Measurements from ENCODE around the gene YRDC.
A peak's percentile ranks its signal among the peaks of the same experiment; 100 is the strongest.

YRDC gene, protein sequence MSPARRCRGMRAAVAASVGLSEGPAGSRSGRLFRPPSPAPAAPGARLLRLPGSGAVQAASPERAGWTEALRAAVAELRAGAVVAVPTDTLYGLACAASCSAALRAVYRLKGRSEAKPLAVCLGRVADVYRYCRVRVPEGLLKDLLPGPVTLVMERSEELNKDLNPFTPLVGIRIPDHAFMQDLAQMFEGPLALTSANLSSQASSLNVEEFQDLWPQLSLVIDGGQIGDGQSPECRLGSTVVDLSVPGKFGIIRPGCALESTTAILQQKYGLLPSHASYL

GRCh38 chr1:37807555-37808368, at the start of gene YRDC, which contains the start of gene C1orf122:
Gene YRDC, minus strand, starts transcription at chr1:37808208. Its CDS starts 28 bp downstream, at chr1:37808180.
Gene C1orf122, plus strand, starts transcription at chr1:37807790. Its CDS starts 615 bp downstream, at chr1:37808405.
- DNase-seq: peak; percentile 92

- DNase-seq: no peak
Observed at GRCh38 chr1:37854406-37854805, 46.4 kb upstream of the YRDC start.

DNA sequence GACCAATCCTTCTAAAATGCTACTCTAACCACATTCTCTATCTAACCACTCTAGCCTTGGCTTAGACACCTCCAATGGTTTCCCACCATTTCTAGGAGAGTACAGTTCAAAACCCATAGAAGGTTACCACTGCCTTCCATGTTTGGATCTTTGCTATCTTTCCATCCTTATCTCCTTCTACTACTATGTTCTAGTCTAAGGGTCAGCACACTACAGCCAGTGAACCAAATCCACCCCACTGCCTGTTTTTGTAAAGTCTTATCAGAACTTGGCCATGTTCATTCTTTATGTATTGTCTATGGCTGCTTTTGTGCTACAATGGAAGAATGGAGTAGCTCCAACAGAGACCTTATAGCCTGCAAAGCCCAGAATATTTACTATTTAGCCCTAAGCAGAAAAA, 45.1 kb upstream of the YRDC start:
- DNase-seq: no peak

DNA sequence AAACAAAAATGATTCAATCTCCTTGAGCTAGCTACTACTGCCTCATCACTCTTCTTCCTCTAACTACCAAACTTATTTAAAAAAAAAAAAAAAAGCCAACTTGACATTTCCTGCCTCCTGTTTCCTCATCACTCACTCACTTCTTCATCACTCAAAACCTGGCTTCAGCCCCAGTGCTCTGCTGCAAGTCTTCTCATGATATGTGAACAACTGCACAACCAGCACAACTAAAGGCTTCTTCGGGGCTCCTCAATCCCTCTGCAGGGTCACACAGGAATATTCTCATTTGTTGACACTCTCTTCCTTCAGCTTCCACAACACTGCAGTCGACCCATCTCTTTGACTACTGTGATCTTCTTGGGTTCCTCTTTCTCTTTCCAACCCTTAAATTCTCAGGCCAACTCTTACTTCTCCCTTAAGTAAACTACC, 43.8 kb upstream of the YRDC start:
- DNase-seq: no peak

DNA sequence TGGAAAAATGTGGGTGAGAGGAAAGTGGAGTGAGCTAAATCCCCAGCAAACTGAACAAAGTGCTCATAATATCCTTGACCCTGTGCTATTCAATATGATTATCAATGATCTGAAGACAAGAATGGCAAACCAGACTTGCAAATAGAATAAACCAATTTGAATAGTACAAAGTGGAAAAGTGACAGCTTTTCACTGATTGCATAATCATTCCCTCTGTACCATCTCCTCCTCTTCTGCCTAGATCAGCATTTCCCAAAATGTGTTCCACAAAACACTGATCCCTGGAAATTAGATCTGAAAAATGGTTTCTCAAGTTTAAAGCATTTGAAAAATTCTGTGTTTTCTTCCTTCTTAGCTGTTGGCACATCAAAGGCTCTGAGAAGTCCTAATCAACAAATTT, 43.3 kb upstream of the YRDC start:
- no peak for DNase-seq

GRCh38 chr1:37850352-37850955, 42.4 kb upstream of the YRDC start:
- no peak for DNase-seq

GRCh38 chr1:37849480-37849879, 41.5 kb upstream of the YRDC start:
- no peak for DNase-seq

- no peak for DNase-seq
Observed at GRCh38 chr1:37846647-37847339, 38.8 kb upstream of the YRDC start.

DNA sequence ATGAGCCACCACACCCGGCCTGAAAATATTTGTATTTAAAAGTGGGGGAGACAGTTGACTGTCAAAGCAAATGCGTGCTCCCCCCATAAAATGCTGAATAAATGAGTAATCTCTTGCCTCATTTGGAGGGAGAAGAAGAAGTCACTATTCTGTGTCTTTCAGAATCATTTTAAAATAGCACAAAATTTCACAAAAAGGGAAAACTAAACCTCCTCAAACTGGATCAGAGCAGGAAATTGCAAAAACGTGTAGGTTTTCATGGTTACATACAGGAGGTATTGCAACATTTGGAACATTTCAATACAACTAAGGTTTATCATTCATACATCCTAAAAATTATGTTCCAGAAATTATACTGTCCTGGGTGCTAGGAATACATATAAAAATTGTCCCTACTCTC, 37.8 kb upstream of the YRDC start:
- no peak for DNase-seq

DNA sequence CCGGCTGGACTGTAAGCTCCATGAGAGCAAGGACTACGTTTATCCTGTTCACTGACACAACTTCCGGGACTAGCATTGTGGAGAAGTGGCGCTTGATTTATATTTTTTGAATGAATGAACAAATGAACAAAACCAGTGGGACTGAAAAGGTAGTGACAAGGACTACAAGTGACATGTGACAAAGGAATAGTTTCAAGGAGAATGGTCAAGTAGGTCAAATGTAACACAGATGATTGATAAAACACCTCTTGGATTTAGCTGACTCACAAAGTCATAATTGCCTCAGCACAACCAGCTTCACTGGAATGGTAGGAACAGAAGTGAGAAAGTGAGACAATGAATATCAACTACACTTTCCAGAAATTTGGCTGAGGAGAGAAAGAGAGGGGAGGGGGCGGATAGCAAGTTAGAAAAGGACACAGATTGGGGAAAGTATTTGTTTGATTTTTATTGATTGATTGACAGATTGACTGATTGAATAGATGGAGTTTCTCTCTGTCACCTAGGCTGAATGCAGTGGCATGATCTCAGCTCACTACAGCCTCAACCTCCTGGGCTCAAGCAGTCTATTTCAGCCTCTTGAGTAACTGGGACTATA, 37.1 kb upstream of the YRDC start:
- DNase-seq: no peak

DNA sequence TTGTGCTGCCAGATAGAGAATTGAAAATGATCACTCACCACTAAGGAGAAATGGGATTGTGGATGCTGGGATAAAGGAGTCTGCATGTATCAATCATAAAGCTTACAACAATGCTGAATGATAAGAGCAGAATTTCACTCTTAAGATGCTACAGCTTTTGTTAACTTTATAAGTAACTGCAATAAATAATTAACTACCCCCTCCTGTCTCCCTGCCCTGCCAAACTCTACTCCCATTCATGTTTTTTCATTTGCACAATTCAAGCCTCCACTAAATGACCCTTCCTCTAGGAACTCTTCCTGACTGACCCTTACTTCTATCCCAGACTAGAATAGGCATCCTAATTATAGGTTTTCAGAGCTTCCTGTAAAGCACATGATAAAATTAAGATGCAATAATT, 36.5 kb upstream of the YRDC start:
- DNase-seq: no peak

GRCh38 chr1:37841652-37842051, 33.6 kb upstream of the YRDC start:
- DNase-seq: no peak

- no peak for DNase-seq
Observed at GRCh38 chr1:37840711-37841110, 32.7 kb upstream of the YRDC start.

DNA sequence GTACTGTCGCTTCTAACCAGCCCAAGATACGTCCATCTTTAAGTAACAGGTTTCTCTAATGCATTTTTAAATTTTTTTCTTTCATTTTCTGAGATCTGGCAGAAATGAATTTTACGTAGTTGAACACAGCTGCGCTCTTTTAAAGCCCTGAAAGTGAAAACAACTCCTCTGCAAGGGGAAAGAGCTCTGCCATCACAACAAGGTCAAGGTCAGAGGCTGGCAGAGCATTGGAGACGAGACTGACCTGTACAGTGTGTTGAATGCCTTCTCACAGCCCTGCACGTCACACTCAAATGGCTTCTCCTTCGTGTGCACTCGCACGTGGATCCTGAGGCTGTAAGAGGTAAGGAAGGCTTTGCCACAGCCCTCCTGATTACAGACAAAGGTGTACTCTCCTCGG, 31.7 kb upstream of the YRDC start:
- no peak for DNase-seq

DNA sequence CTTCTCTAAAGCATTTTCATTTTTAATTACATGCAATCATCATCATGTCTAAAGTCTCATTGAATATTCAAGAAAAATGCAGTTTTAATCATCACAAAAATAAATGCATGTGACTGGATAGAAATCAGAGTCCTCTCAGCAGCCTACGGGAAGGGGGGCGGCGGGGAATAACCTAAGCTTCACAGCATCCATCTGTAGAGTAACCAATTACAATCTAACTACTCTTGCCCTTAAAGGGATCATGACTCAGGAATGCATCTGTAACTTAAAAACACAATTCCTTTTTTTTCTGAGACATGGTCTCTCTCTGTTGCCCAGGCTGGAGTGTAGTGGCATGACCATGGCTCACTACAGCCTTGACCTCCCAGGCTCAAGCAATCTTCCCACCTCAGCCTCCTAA, 28.8 kb upstream of the YRDC start:
- DNase-seq: no peak

GRCh38 chr1:37831809-37832208, 23.8 kb upstream of the YRDC start:
- DNase-seq: no peak

DNA sequence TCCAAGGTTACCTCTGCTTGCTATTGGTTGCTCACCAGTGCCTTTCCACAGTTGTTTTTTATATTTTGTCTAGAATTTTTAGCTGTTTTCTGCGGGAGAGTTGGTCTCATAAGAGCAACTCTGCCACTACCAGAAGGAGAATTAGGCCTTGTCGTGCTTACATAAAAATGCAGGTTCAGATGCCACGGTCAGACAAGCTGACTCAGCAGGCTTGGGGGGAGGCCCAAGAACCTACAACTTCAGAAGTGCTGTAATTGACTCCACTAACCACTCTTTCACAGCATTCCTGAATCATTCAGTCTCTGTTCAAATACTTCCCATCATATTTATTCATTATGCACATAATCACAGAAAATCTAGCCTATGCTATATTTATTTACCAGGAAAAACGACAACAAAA, 23.1 kb upstream of the YRDC start:
- no peak for DNase-seq

- no peak for DNase-seq
Observed at GRCh38 chr1:37828410-37829074, 20.5 kb upstream of the YRDC start.

DNA sequence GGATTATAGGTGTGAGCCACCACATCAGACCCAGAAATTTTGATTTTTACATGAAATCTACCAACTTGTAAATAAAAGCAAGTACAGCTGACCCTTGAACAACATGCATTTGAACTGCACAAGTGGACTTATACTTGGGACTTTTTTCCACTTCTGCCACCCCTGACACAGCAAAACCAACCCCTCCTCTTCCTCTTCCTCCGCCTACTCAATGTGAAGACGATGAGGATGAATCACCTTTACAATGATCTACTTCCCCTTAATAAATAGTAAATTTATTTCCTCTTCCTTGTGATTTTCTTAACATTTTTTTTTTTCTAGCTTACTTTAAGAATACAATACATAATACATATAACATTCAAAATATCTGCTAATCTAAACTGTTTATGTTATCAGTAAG, 17.5 kb upstream of the YRDC start:
- DNase-seq: no peak

- DNase-seq: no peak
Observed at GRCh38 chr1:37824001-37824400, 16.0 kb upstream of the YRDC start.

DNA sequence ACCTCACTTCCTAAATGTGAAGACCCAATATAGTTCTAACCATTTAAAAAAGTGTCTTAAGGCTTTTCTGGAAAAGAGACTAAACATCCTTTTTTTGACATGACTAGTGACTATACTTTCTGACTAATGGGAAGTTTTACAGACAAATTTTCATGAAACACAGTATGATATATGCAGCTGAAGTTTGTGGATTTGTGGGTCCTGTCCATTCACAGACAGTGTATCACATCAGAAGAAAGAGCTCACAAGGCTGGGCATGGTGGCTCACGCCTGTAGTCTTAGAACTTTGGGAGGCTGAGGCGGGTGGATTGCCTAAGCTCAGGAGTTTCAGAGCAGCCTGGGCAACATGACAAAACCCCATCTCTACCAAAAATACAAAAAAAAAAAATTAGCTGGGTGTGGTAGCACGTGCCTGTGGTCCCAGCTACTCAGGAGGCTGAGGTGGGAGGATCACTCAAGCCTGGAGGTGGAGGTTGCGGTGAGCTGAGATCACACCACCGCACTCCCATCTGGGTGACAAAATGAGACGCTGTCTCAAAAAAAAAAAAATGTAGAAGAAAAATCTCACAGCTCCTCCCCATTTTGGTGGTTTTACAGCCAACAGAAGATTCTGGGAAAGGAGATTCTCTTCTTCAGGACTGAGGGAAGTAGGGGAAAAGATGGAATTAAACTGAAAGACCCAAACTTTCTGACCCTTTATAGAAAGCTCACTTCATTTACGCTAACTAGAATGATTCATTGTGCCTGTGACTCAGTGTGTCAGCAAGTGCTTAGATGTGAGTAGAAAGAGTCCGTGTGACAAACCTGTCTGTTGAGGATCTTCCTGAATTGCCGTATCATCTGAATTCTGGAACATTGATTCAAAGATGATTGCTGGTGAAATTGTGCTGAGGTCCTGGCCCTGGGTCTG, 15.2 kb upstream of the YRDC start:
- no peak for DNase-seq
